Endothelial cell (in vitro differentiated cells): ENCODE data around the gene DDX6. TPM values are rescaled to one million over a fixed set of nuclear protein-coding genes. Genes with fewer than 3 reads are reported as not detected.

ENCODE experiments used
- DNase-seq: peaks from one replicate; pipeline ENCODE4 v3.0.0; 2021; ENCODE audit warnings: low spot score
- H3K27ac Mint-ChIP-seq: one replicate; pipeline ENCODE4 v1.8.0; 2021; ENCODE audit warnings: mixed read lengths, inconsistent platforms; ENCODE audit not compliant: unreplicated experiment
- H3K27me3 Mint-ChIP-seq: one replicate; pipeline ENCODE4 v1.8.0; 2021; ENCODE audit warnings: mild to moderate bottlenecking, moderate library complexity, mixed read lengths, inconsistent platforms; ENCODE audit not compliant: unreplicated experiment
- H3K36me3 Mint-ChIP-seq: one replicate; pipeline ENCODE4 v1.8.0; 2021; ENCODE audit warnings: mild to moderate bottlenecking, low read depth, mixed read lengths, inconsistent platforms; ENCODE audit not compliant: unreplicated experiment
- H3K4me1 Mint-ChIP-seq: one replicate; pipeline ENCODE4 v1.8.0; 2021; ENCODE audit warnings: mild to moderate bottlenecking, mixed read lengths, inconsistent platforms; ENCODE audit not compliant: unreplicated experiment
- H3K4me3 Mint-ChIP-seq: one replicate; pipeline ENCODE4 v1.8.0; 2021; ENCODE audit warnings: mild to moderate bottlenecking, mixed read lengths, inconsistent platforms; ENCODE audit not compliant: unreplicated experiment
- H3K9me3 Mint-ChIP-seq: one replicate; pipeline ENCODE4 v1.8.0; 2021; ENCODE audit warnings: mixed read lengths, inconsistent platforms; ENCODE audit not compliant: unreplicated experiment
- total RNA-seq: library from RNA; stranded (reverse); fragmentation: NEBNext Ultra II Directional; extraction: Animal tissue kit (Norgen Biotek cat#: 25700); gene quantifications from one replicate; pipeline ENCODE4 v1.2.1, GENCODE V29; 2021; ENCODE audit not compliant: unreplicated experiment
- TF ChIP-seq, protein P1 (sequence below): fragments of 200-600 bp; sonication (generic); IDR thresholded peaks from one replicate; pipeline ENCODE4 v1.5.0; 2021; ENCODE audit warnings: antibody characterized with exemption; ENCODE audit not compliant: unreplicated experiment

The DDX6 gene
- total RNA-seq, 1 donor from 2014 or later = 165 TPM

DNA sequence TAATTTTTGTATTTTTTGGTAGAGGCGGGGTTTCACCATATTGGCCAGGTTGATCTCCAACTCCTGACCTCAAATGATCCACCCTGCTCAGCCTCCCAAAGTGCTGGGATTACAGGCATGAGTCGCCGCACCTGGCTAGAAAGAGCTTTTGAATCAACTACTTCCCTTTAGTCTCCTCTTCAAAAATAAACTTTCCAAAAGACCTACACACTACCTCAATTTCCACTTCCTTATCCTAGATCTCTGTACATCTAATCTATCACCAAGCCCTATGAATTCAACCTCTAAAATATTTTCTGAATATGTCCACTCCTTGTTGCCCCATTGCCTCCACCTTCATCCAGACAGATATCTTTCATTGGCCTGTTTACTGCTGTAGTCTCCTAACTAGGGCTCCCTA, 13.1 kb upstream of the DDX6 start:
- Mint-ChIP-seq H3K4me3 (no peak overlapping the region), H3K9me3 (no peaks in the 10 kb centered on the region), H3K27ac (no peak overlapping the region), H3K4me1 (peaks cover 16% of the 10 kb centered on the region), H3K36me3 (no peaks in the 10 kb centered on the region), H3K27me3 (peaks cover 1% of the 10 kb centered on the region)
- TF ChIP-seq, protein P1, sequence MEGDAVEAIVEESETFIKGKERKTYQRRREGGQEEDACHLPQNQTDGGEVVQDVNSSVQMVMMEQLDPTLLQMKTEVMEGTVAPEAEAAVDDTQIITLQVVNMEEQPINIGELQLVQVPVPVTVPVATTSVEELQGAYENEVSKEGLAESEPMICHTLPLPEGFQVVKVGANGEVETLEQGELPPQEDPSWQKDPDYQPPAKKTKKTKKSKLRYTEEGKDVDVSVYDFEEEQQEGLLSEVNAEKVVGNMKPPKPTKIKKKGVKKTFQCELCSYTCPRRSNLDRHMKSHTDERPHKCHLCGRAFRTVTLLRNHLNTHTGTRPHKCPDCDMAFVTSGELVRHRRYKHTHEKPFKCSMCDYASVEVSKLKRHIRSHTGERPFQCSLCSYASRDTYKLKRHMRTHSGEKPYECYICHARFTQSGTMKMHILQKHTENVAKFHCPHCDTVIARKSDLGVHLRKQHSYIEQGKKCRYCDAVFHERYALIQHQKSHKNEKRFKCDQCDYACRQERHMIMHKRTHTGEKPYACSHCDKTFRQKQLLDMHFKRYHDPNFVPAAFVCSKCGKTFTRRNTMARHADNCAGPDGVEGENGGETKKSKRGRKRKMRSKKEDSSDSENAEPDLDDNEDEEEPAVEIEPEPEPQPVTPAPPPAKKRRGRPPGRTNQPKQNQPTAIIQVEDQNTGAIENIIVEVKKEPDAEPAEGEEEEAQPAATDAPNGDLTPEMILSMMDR = no peak
- no peak for DNase-seq

DNA sequence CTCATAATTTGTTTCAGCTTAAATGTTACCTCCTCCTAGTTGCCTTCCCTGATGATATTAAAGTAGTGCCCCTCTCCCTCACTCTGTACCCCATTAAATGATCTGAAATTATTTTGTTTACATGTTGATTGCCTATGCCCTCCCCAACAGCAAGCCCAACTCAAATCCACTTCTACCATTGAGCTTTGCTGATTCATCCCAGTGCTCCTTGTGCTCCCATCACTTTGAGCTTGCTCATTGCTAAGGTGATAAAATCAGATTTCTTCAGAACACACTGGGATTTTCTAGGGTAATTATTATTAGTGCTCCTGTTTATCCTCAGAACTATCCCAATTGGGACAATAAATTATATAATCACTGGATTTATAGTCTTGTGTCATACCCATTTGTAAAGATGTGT, 8.4 kb upstream of the DDX6 start:
- Mint-ChIP-seq H3K27ac (no peak overlapping the region), H3K27me3 (no peaks in the 10 kb centered on the region), H3K9me3 (no peaks in the 10 kb centered on the region), H3K4me1 (peaks cover 13% of the 10 kb centered on the region), H3K36me3 (no peaks in the 10 kb centered on the region), H3K4me3 (no peak overlapping the region)
- TF ChIP-seq, protein P1 = no peak
- no peak for DNase-seq

DNA sequence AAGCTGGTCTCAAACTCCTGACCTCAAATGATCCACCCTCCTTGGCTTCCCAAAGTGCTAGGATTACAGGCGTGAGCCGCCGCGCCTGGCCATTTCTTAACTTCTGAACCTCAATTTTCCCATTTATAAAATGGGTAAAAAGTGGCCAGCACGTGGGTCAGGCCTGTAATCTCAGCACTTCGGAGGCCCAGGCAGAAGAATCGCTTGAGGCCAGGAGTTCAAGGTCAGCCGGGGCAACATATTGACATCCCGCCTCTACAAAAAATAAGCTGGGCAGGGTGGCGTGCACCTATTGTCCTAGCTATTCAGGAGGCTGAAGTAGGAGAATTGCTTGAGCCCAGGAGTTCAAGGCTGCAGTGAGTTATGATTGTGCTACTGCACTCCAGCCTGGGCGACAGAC, 6.5 kb upstream of the DDX6 start:
- Mint-ChIP-seq H3K4me1 (peaks cover 13% of the 10 kb centered on the region), H3K4me3 (no peak overlapping the region)
- TF ChIP-seq, protein P1 = no peak

DNA sequence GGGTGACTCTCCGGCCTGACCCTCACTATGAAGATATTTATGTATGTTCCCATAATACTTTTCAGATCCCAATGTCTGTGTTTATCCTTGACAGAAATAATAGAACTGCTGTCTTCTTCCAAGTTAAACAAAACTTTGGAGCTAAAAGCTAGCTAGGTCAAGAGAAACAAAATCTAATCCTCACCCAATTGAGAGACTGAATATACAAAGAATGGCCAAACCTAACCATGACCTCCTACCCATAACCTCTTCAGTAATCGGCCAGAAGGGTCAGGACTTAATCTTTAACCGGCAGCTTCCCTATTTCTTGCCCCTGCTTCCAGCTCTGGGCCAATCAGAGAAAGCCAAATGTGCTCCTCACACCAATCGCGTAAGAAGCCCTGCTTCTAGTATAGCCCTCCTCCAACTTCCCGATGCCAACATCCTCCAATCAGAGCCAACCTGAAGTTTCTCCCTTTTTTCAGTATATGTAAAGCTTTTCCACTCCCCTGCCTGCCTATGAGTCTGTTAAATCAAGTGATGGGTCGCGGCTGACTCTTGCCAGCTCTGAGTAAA, 1.7 kb upstream of the DDX6 start:
- Mint-ChIP-seq H3K4me1 (peaks cover 14% of the 10 kb centered on the region), H3K27me3 (peaks cover 10% of the 10 kb centered on the region), H3K4me3 (peak overlapping the region; percentile 99), H3K9me3 (no peaks in the 10 kb centered on the region), H3K36me3 (peaks cover 4% of the 10 kb centered on the region), H3K27ac (peak overlapping the region; percentile 91)
- peak; percentile 56 for DNase-seq
- TF ChIP-seq, protein P1 = no peak

More for the DNA sequence above, 6.5 kb upstream of the DDX6 start:
- Mint-ChIP-seq H3K36me3 (no peaks in the 10 kb centered on the region), H3K9me3 (no peaks in the 10 kb centered on the region), H3K27ac (no peak overlapping the region), H3K27me3 (no peaks in the 10 kb centered on the region)
- DNase-seq = no peak

DNA sequence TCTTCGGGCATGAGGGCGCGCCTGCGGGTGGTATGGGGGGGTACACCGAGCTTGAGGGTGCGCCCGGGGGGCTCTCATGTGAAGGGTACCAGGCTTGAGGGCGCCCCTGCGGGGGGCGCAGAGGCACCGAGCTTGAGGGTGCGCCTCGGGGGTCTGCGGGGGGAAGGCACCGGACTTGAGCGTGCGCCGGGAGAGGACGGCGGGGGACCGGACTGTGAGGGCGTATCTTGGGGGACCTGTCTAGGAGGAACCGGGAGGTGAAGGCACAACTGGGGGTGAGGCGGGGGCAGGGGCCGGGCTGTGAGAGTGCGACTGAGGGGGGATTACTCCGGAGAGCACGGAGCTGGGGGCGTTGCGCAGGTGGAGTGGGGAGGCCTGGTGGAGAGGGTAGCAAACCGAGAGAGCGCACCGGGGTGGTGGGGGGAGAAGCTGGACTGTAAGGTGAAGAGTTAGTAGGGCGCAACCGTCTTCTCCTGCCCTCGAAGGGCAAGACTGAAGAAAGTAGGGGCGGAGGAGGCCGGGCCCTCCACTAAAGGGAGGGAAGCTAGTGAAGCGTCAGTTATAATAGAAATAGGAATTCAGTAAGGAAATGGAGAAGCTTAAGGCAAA, 1.1 kb upstream of the DDX6 start:
- Mint-ChIP-seq H3K9me3 (no peaks in the 10 kb centered on the region), H3K27me3 (peaks cover 10% of the 10 kb centered on the region), H3K4me1 (peaks cover 14% of the 10 kb centered on the region), H3K36me3 (peaks cover 4% of the 10 kb centered on the region), H3K27ac (peak overlapping the region; percentile 91), H3K4me3 (peak overlapping the region; percentile 99)
- peak; percentile 28 for DNase-seq
- TF ChIP-seq, protein P1 = no peak
